ENCODE data around the gene BBS12.
"Not testable (repeated sequence)": the region's sequence is repeated elsewhere in the genome, so short reads cannot be mapped to it uniquely, and the experiment has no call there.

Gene BBS12

DNA sequence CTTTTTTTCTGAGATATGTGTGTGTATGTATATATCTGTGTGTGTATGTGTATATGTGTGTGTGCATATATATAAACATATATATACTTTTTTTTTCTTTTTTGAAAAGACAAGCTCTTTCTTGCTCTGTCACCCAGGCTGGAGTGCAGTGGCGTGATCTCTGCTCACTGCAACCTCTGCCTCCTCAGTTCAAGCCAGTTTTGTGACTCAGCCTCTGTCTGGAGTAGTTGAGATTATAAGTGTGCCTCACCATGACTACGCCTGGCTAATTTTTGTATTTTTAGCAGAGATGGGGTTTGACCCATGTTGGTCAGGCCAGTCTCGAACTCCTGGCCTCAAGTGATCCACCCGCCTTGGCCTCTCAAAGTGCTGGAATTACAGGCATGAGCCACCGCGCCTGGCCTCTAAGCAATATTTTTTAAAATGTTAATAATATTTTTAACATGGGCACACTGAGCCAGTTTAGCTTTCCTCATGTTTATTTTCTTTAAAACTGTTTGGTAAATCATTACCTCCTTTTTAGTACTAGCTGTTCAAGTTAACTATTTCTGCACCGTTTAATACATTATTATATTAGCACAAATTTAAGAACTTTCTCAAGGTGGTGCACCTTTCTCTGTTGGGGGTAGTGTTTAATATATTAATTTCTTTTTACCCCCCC is 33.3 kb downstream of the BBS12 start:
- no peak for DNase-seq (ENCODE audit: low read depth)

DNA sequence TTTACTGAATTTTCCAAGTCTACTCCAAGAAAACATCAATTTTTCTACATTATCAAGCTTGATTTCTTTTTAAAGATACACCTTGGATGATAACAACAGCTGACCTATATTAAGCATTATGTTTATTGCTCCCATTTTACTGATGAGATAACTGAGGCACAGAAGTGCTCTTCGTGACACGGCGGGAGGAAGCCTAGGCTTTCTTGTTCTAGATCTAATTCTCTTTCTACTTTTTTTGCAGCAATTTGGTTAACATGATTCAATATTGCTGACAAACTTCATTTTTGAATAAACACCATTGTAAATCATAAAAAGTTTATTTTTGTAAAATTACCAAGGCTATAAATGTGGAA is 33.8 kb downstream of the BBS12 start:
- DNase-seq (ENCODE audit: low read depth): no peak

DNA sequence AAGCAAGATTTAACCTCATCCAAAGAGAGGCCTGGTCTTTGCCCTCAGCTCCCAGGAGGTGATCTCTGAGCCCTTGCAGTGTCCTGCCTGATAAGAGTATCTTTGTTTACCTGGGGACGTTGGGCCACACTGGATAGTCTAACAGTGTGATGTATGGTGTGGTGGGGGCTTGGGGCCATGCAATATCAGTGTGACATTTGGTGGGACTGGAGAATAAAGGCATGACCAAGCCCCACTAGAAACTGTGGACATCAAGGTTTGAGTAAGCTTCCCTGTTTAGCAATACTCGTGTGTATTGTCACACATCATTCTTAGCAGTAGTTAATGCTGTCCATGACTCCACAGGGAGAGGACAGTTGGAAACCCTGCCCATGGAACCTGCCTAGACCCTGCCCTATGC is 34.4 kb downstream of the BBS12 start:
- DNase-seq (ENCODE audit: low read depth): no peak

DNA sequence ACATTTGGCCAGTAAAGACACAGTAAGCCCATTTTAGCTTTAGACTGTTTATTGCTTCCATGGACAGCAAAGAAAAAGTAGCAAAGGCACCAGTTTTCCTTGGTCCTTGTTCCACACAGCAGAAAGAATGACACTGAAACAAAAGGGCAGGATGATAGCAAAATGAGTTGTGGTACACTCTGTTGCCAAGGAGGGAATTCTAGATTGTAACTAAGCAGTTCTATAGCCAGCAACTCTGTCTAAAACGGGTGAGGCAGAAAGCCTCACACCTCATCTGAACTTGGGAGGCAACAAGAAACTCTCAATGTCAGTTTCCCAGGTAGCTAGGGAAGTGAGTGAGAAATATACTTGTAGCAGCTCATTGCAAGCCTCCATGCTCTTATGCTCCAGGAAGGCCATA is 39.2 kb downstream of the BBS12 start:
- DNase-seq (ENCODE audit: low read depth): no peak

DNA sequence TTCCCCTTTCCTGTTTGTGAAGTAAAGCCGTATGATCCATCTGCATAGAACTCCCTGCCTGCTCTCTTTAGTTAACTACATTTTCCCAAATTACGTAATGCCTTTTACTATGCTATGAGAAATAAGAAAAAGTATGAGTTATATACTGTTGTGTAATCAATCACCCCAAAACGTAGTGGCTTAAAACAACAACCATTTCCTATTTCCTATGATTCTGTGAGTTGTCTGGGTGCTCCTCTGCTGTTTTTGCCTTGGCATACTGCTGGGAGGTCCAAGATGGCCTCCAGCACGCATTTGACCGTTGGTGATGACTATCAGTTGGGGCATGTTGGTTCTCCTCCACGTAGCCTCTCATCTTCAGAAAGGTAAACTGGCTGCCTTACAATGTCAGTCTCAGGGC is 39.8 kb downstream of the BBS12 start:
- no peak for DNase-seq (ENCODE audit: low read depth)

DNA sequence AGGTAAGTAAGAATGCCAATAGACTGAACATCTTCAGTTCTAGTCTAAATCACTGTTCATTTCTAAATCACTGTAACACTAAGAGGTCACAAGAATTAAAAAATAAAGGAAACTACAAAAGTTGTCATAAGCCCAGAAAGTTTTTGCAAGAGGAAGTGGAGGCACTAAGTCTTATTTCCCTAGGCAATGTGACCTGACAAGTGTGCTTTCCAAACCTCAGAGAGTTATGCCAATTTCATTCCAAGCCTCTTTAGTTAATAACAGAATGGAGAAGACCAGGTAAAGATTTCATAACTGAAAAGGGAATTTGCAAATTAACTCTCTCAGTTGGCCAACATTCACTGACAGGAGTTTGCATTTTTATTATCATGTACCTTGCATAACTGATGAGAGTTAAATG is 40.5 kb downstream of the BBS12 start:
- no peak for DNase-seq (ENCODE audit: low read depth)

DNA sequence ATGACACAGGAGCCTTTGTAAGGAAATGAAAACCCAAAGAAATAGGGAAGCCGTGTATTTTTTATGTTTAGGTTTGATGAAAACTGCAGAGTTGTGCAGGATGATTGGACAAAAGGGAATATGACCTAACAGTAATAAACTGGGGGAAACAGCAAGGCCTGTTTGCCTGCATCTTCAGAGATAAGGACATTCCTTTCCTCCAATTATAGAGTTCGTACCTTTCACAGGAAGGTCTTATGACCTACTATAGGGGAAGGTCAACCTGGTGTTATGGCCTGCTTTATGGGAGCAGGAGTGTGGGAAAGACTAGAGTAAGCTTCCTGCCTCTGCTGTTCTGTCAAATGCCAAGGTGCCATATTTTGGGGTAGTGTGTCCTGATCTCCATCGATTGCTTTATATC is 42.5 kb downstream of the BBS12 start:
- DNase-seq (ENCODE audit: low read depth): no peak

DNA sequence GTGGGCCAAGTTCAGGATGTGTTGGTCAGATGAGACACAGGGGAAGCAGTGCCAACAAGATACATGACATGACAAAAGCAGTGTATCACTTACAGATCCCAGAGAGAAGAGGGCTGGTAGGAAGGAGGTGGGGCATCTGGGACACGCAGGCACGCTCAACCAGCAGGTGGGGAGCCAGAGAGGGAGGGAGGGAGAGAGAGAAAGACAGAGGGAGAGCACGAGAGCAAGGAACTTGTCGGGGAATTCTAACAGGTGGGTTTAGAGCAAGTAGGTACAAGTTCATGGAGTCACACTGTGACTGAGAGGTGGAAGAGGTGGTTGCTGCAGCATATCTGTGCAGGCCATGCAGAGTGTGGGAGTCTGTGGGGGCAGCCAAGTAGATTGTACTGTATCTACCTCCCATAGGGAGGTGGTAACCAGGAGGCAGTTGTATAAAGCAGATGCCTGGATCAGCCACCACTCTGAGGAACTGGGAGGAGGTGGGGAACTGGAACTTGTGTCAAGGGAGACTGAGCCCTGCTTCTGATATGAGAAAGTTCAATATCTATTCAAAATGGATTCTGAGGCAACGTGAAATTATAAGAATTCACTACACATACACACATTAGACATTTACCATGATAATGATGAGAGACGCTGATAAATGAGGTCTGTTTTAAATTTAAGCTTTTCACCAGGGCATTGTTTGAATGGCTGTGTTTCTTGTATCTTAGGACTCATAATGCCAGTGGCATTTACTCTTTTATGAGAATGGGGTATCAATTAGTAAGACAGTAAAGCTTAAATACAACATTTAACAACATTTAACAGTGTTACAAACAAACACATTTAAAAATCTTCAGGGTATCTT is 43.7 kb downstream of the BBS12 start:
- no peak for DNase-seq (ENCODE audit: low read depth)

DNA sequence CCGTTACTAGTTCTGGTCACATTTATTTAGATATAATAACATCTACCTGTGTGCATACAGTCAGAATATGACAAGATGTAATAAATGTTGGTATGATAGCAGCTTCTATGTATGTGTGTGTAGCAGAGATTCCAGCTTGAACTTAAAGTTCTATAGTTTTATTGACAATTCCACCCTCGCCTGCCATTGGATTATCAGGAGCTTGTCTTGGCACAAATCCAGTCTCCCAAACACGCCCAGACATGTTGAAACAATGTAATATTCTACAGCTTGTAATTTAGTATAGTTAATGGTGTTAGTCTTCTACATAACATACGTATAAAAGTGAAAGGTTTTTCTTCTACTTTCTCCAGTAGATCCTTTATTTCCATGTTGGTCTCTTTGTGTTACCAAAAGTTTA is 44.4 kb downstream of the BBS12 start:
- no peak for DNase-seq (ENCODE audit: low read depth)

DNA sequence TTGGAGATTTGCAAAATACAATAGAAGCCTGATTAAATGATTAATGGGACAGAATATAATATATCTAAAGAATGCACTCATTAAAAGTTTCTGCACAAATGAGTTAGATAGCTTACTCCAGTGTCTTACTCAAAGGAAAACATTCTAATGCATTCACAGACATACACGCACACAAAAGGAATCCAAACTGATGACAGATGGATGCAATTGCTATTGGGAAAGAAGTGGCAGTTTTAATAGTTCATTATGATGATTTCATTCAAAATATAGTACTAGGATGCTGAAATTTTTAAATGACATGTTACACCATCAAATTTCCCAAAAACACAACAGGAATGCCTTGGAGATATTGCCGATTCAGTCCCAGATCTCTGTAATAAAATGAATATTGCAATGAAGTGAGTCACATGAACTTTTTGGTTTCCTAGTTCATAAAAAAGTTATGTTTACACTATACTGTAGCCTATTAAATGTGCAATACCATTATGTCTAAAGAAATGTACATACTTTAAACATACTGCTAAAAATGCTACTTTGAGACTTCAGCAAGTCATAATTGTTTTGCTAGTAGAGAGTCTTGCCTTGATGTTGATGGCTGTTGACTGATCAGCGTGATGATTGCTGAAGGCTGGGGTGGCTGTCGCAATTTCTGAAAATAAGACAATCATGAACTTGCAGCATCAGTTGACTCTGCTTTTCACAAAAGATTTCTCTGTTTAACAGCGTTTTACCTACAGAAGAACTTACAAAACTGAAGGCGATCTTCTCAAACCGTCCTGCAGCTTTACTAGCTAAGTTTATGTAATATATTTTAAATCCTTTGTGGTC is 45.6 kb downstream of the BBS12 start:
- no peak for DNase-seq (ENCODE audit: low read depth)

DNA sequence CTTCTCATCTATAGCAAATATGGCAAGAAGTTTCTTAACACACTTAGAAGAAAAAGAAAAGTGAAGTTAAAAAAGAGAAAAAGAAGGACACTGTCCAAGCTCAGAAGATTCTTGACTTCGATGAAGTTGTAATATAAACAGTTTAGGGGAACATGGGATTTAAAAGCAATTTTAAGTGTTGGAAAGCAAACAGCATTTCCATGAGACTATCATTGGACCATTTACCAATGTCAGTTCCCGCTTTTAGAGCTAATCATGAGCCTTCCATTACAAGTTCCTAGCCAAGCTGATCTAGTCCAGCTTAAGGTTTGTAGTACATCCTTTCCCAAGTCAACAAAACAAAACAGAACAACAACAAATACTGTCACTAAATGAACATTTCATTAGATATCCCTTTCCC is 49.0 kb downstream of the BBS12 start:
- no peak for DNase-seq (ENCODE audit: low read depth)

DNA sequence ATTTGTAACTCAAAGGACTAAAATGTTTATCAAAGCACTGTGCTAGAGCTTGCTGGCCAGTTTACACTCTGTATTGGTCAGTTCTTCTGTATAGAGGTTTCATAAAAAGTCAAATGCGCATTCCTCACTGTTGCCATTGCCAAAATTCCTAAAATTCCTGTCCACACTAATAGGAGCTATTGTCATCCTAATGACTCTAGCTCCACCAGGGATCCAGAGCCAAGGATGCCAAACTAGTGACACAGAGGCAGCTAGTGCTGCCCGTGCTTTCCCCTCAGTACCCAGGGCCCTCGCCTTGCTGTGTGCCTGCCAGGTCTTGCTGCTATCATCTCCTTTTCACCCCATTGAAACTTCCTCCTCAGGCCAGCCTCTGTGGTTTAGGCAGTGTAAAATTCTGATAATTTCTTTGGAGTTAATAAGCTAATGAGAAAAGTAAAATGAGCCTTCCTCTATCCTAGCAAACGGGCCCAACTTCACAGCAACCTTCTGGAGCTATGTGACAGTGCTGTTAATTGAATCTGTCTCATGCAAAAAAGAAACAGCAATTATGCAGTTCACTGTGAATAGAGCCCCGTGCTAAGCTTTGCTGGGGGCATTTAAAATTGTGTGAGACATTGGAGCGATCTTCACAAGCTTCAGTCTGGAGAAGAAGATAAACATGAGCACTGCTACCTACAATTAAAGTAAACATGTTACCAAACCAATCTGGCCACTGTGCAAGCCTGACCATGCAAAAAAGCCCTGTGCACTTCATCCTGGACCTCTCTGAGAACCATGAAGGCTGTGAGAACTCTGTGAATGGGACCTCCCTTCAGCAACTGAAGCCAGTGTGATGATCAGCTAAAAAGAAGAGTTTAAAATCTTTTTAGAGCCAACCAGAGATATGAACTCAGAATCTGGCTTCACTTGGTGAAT is 51.1 kb downstream of the BBS12 start:
- no peak for DNase-seq (ENCODE audit: low read depth)

DNA sequence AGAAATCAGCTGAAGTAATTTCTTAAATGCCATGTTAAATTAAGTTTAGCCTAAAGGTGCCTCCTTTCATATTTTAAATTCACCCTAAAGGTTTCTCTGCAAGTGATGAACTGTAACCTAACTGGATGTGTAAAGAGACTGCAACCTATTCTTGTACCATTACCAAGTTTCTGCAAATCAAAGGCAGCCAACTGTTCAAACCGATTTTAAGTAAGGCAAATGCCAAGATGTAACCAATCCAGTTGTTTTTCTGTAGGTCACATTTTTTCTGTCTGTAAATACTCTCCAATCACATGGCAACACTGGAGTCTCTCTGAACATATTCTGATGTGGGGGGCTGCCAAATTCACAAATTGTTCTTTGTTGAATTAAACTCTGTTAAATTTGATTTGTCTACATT is 51.8 kb downstream of the BBS12 start:
- DNase-seq (ENCODE audit: low read depth): no peak

DNA sequence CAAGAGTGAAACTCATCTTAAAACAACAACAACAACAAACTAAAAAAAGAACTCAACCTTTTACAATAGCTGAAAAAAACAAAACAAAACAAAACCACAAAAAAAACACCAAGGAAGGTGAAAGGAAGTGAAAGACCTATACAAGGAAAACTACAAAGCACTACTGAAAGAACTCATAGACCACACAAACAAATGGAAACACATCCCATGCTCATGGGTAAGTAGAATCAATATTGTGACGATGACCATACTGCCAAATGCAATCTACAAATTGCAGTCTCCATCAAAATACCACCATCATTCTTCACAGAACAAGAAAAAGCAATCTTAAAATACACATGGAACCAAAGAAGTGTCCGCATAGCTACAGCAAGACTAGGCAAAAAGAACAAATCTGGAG is 52.6 kb downstream of the BBS12 start:
- no peak for DNase-seq (ENCODE audit: low read depth)

DNA sequence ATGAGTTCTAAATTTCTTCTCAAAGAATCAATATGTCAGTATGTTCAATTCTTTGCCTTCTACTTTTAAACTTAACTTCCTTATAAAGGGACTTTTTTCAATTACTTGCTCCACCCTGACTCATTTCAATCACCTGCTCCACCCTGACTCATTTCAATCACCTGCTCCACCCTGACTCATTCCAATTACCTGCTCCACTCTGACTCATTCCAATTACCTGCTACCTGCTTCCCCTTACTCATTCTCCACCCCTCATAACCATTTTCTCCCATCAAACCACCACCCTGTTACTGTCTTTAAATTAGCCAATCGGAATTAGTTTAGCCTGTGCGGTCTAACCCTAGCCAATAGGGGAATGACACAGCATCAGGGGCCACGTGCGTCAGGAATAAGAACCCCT is 53.8 kb downstream of the BBS12 start:
- not testable (repeated sequence) for DNase-seq (ENCODE audit: low read depth)

DNA sequence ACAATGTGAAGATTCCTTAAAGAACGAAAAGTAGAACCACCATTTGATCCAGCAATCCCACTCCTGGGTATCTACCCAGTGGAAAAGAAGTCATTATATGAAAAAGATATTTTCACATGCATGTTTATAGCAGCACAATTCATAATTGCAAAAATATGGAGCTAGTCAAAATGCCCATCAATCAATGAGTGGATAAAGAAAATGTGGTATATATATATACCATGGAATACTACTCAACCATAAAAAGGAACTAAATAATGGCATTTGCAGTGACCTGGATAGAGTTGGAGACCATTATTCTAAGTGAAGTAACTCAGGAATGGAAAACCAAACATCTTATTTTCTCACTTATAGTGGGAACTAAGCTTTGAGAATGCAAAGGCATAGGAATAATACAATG is 54.4 kb downstream of the BBS12 start:
- DNase-seq (ENCODE audit: low read depth): not testable (repeated sequence)

DNA sequence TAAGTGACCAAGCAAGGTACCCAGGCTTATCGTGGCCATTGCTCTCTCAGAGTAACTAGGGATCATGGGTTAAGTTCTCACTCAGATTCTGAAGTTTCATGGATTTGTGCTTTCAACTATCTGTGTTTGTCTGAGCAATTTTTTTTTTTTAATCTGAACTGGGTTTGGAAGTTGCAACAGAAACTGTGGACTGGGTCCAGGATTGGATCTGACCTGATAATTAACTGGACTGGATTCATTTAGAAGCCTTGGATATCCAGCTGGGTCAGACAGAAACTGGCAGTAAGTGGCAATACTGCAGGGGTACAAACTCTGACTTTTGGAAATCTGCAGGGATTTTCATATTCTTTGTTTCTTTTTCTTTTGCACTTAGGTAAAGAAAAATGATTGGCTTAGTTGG is 55.4 kb downstream of the BBS12 start:
- DNase-seq (ENCODE audit: low read depth): no peak

DNA sequence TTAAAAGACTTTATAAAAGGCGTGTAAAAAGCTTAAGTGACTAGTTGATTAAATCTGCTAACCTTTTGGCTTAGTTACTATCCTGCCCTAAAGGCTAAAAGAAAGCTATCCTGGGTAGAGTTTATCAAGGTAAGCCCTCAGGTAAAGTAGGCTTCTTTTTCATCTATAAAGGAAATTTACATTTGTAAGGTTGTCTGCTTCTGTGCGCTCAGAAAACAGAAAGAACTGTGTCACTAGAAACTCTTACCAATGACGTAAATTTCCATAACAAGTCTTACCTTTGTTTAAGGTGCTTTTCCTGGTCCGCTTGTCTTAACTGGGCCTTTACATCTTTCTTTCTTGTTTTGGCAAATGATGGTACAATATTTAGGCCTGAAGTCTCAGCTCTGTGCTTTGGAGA is 56.4 kb downstream of the BBS12 start:
- DNase-seq (ENCODE audit: low read depth): no peak

DNA sequence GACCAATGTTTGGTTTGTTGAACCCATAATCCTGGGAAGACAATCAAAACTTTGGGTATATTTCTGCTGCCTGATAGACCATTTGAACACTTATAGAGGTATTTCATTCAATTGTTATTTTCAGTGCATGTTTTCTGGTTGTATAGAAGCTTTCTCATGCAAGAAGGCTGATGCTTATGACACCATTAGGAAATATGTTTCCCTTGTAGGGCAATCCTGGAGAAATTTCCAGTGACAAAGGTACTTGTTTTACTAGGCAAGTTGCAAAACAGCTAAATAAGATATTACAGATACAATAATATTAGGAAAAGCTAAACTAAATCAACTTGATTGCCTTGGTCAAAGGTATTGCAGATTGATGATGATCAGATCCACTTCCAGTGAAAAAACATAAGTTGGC is 61.3 kb downstream of the BBS12 start:
- no peak for DNase-seq (ENCODE audit: low read depth)
